Stimulated activated naive B cell treated with anti-CD40 and anti-IgM and Interleukin-4, amounts not matched to agents 10 μg/mL and 1 μg/mL and 100 μg/mL, for 72 hours (primary cell): ENCODE results near the gene SLC1A4.
"Not testable (repeated sequence)": the region's sequence is repeated elsewhere in the genome, so short reads cannot be mapped to it uniquely, and the experiment has no call there.

Experiments
- ATAC-seq, 2 donors: fragments of 150-1000 bp; cut with Tn5 transposase; replicated peaks; 2 replicates each; pipeline ENCODE4 v1.10.0; 2021; ENCODE audit warnings: moderate library complexity in 1 of 2
- DNase-seq: peaks from one replicate; pipeline ENCODE4 v3.0.0; 2021
- H3K27ac Mint-ChIP-seq: one replicate; pipeline ENCODE4 v1.8.0; 2022; ENCODE audit warnings: mild to moderate bottlenecking, mixed read lengths
- H3K27me3 Mint-ChIP-seq, 2 donors: one replicate each; pipeline ENCODE4 v1.8.0; 2022; ENCODE audit warnings: mixed read lengths in 2 of 2
- H3K36me3 Mint-ChIP-seq, 2 donors: one replicate each; pipeline ENCODE4 v1.8.0; 2022; ENCODE audit warnings: mixed read lengths in 2 of 2, mild to moderate bottlenecking in 1 of 2
- H3K4me1 Mint-ChIP-seq, 2 donors: one replicate each; pipeline ENCODE4 v1.8.0; 2022; ENCODE audit warnings: mixed read lengths in 2 of 2, mild to moderate bottlenecking in 1 of 2
- H3K4me3 Mint-ChIP-seq, 2 donors: one replicate each; pipeline ENCODE4 v1.8.0; 2022; ENCODE audit warnings: mild to moderate bottlenecking in 2 of 2, mixed read lengths in 2 of 2, moderate library complexity in 1 of 2
- H3K9me3 Mint-ChIP-seq, 2 donors: one replicate each; pipeline ENCODE4 v1.8.0; 2022; ENCODE audit warnings: mixed read lengths in 2 of 2, mild to moderate bottlenecking in 1 of 2

Gene SLC1A4

DNA sequence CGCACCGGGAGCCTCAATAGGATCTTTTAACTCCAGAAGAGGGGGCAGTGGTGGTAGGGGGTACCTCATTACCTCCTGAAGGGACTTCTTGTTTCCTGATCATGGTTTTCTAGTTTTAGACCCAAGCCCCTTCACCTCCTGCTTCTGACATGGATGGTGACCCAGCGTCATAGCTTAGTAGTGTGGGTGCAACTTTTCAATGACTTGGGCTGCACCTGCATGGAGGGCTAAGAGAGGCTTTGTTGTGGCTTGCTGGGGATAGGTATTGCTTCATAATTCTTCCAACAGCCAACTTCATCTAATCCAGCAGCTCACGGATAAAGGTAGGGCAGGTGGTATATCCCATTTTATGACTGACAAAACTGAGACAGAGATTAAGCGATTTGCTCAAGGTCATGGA lies 3.0 kb downstream of the SLC1A4 start:
- no peaks in the 10 kb centered on the region for H3K9me3 Mint-ChIP-seq
- H3K4me3 Mint-ChIP-seq = peak overlapping the region; percentile 53 to 61
- peak overlapping the region; percentile 5 for H3K27ac Mint-ChIP-seq
- no peaks in the 10 kb centered on the region for H3K27me3 Mint-ChIP-seq
- DNase-seq = no peak
- H3K4me1 Mint-ChIP-seq = peaks cover 36 to 65% of the 10 kb centered on the region in 2 donors
- ATAC-seq = no peak
- H3K36me3 Mint-ChIP-seq = peaks cover 35 to 54% of the 10 kb centered on the region in 2 donors

DNA sequence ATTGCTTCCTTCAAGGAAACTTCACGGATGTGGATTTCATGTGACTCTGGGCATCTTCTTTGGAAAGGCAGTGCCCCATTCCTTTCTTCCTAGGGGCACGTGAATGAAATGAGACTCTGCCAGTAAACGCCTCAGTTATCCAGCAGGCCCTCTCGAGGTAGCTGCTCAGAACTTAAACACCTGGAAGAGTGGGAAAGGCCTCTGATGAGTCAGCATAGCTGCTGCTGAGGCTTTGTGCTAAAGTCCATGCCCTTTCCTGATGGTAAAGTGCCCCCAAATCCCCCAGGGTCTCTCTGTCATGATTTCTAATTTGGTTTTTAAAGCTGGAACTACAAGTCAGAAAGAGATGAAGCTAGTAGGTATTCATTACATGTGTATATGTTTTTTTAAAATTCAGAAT lies 3.8 kb downstream of the SLC1A4 start:
- Mint-ChIP-seq H3K9me3 (no peaks in the 10 kb centered on the region), H3K27me3 (no peaks in the 10 kb centered on the region), H3K4me3 (peak overlapping the region; percentile 32 to 61), H3K36me3 (peaks cover 39 to 58% of the 10 kb centered on the region in 2 donors), H3K27ac (no peak overlapping the region), H3K4me1 (peaks cover 36 to 57% of the 10 kb centered on the region in 2 donors)
- ATAC-seq (no peak), DNase-seq (no peak)

DNA sequence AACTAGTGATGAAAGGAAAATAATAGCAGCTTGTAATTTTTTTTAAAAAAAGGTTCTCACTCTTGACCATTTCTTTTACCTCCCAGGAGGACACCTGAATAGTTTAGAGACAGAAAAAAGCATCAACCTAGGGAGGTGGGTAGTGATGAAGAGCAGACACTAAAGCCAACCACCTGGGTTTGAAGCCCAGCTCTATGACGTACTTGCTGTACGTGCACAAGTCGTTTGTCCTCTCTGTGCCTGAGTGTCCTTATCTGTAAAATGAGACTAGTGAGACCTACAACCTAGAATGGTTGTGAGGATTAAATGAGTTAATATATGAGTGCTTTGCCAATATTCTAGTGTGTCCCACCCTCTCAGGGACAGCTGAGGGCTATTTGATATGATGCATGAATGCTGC lies 5.8 kb downstream of the SLC1A4 start:
- no peak overlapping the region for H3K27ac Mint-ChIP-seq
- no peak for DNase-seq
- H3K9me3 Mint-ChIP-seq = no peaks in the 10 kb centered on the region
- peaks cover 40 to 68% of the 10 kb centered on the region in 2 donors for H3K4me1 Mint-ChIP-seq
- ATAC-seq = no peak
- H3K4me3 Mint-ChIP-seq = no peak overlapping the region
- peaks cover 44 to 66% of the 10 kb centered on the region in 2 donors for H3K36me3 Mint-ChIP-seq
- no peaks in the 10 kb centered on the region for H3K27me3 Mint-ChIP-seq

DNA sequence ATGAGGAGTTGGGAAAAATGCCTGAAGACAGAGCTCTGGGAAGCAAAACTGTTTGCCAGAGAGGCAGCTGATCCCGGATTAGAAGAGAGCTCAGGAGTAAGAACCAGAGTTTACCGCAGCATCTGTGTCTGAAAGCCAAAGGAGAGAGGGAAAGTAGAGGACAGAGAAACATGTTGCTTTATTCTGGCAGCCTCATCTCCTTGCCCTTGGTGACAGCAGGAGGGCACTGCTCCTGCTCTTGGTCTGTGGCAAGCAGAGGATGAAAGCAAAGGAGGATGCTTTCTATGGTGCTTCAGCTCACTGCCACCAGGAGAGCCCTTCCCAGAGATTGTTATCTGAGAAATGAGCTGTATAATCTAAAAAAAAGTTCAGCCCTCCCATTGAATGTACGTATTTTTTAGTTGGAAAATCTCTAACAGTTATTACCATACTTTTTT lies 7.7 kb downstream of the SLC1A4 start:
- Mint-ChIP-seq H3K4me1 (peaks cover 35 to 52% of the 10 kb centered on the region in 2 donors), H3K36me3 (peaks cover 45 to 62% of the 10 kb centered on the region in 2 donors), H3K9me3 (no peaks in the 10 kb centered on the region), H3K27me3 (no peaks in the 10 kb centered on the region), H3K27ac (no peak overlapping the region), H3K4me3 (no peak overlapping the region)
- ATAC-seq = no peak
- DNase-seq = no peak

DNA sequence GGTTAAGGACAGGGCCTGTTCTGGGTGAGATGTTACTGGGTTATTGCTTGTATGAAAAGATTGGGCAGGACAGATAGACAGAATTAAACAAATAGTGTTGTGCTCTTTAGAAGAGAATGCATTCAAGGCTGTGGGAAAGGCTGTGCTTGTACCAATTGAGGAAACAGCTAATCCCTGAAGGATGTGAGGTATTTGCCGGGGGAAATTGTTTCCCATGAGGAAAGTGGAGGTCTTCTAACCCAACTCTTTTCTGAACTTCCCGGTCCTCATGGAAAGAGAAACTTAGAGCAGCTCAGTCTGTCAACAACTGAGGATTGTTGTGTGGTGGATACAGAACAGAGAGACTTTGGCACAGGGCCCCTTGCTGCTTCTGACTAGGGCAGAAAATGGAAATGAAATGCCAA lies 9.5 kb downstream of the SLC1A4 start:
- H3K36me3 Mint-ChIP-seq = peaks cover 33 to 53% of the 10 kb centered on the region in 2 donors
- no peaks in the 10 kb centered on the region for H3K27me3 Mint-ChIP-seq
- no peak overlapping the region for H3K4me3 Mint-ChIP-seq
- no peak overlapping the region for H3K27ac Mint-ChIP-seq
- peaks cover 21 to 34% of the 10 kb centered on the region in 2 donors for H3K4me1 Mint-ChIP-seq
- DNase-seq (no peak), ATAC-seq (no peak)
- no peaks in the 10 kb centered on the region for H3K9me3 Mint-ChIP-seq

DNA sequence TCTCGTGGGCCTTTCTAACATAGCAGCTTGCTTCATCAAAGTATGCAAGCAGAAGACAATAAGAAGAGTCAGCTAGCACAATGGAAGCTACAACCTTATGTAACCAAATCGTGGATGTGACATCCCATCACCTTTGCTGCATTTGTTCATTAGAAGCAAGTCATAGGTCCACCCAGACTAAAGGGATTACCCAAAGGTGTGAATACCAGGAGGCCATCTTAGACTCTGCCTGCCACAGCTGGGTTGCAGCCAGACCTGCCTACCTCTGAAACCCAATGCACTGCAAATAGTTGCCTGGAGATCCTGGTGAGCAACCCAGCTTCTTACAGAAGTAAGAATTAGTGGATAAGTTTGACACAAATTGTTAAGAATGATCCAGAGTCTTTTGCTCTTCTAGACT lies 10.6 kb downstream of the SLC1A4 start:
- no peaks in the 10 kb centered on the region for H3K27me3 Mint-ChIP-seq

DNA sequence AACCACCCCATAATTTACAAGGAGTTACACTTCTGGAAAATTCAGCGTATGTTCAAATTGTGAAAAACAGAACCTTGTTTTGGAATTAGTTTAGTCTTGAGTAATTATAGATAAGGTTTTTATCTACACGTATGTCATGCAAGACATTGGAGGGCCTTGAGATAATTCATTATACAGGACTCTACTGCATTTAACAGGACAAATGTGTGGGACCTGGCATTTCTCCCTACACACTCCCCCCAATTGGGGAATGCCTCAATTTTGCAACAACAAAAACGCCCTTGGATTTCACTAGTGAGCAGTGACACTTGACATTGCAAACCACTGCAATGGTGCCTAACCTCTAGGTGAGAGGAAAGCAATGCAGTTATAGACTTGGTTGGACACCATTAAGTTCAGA lies 11.4 kb downstream of the SLC1A4 start:
- no peaks in the 10 kb centered on the region for H3K27me3 Mint-ChIP-seq
- H3K4me3 Mint-ChIP-seq = no peak overlapping the region
- H3K9me3 Mint-ChIP-seq = no peaks in the 10 kb centered on the region
- peaks cover 31 to 50% of the 10 kb centered on the region in 2 donors for H3K36me3 Mint-ChIP-seq
- peaks cover 18 to 29% of the 10 kb centered on the region in 2 donors for H3K4me1 Mint-ChIP-seq
- DNase-seq (no peak), ATAC-seq (no peak)
- no peak overlapping the region for H3K27ac Mint-ChIP-seq

More for the DNA sequence above, 10.6 kb downstream of the SLC1A4 start:
- Mint-ChIP-seq H3K27ac (no peak overlapping the region), H3K36me3 (peaks cover 28 to 45% of the 10 kb centered on the region in 2 donors), H3K4me1 (peaks cover 18 to 25% of the 10 kb centered on the region in 2 donors), H3K9me3 (no peaks in the 10 kb centered on the region), H3K4me3 (no peak overlapping the region)
- ATAC-seq (no peak), DNase-seq (no peak)

DNA sequence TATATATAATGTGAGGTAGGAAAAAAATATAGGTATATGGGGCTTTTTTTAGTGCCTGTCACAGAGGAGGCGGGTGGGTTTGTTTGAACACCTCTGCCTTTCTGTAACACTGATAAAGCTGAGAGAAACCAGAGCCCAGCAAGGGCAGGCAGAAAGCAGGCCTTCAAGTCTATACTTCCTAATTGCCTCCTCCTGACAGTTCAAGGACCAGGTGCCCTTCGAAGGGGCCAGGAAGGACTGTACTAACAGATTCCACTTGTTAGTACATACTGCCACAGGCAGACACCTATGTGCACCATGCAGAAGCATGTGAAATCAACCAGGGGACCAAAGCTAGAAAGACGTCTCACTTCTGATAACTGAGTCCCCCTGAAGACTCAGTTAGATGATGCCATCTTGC lies 13.8 kb downstream of the SLC1A4 start:
- H3K4me3 Mint-ChIP-seq = no peak overlapping the region
- H3K9me3 Mint-ChIP-seq = no peaks in the 10 kb centered on the region
- H3K27ac Mint-ChIP-seq = no peak overlapping the region
- H3K36me3 Mint-ChIP-seq = peaks cover 38 to 56% of the 10 kb centered on the region in 2 donors
- H3K27me3 Mint-ChIP-seq = no peaks in the 10 kb centered on the region
- no peak for ATAC-seq
- no peak for DNase-seq
- peaks cover 11 to 21% of the 10 kb centered on the region in 2 donors for H3K4me1 Mint-ChIP-seq

DNA sequence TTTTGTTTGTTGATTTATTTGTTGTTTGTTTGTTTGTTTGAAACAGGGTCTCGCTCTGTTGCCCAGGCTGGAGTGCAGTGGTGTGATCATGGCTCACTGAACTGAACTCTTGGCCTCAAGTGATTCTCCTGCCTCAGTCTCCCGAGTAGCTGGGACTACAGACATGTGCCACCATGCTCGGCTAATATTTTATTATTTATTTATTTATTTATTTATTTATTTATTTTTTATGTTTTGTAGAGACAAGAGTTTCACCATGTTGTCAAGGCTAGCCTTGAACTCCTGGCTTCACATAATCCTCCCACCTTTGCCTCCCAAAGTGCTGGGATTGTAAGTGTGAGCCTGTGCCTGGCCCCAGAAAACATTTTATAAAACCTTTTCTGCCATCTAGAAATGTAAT lies 15.0 kb downstream of the SLC1A4 start:
- H3K9me3 Mint-ChIP-seq, H3K4me3 Mint-ChIP-seq, DNase-seq, H3K27me3 Mint-ChIP-seq, H3K27ac Mint-ChIP-seq, ATAC-seq: not testable (repeated sequence)
- H3K36me3 Mint-ChIP-seq = peaks cover 35 to 53% of the 10 kb centered on the region in 2 donors
- peaks cover 8 to 12% of the 10 kb centered on the region in 2 donors for H3K4me1 Mint-ChIP-seq

DNA sequence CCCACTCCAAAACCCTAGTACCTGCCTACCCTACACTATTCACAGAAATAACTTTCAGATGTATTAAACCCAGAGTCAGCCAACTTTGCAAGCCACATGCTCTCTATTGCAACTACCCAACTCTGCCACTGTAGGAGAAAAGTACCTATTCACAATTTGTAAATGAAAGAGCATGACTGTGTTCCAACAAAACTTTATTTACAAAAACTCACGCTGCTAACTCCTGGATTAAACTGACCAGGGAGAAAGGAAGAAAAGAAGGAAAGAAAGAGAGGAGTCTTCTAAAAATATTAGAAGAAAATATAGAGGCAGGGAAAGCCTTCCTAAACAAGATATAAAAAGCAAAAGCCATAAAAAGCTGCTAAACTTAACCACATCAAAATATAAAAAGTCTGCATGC lies 24.6 kb downstream of the SLC1A4 start:
- no peaks in the 10 kb centered on the region for H3K27me3 Mint-ChIP-seq
- H3K4me1 Mint-ChIP-seq = peaks cover 36 to 62% of the 10 kb centered on the region in 2 donors
- ATAC-seq (peak in 1 of 2 donors; percentile 23), DNase-seq (no peak)
- H3K9me3 Mint-ChIP-seq = peaks cover 0 to 2% of the 10 kb centered on the region in 2 donors
- H3K27ac Mint-ChIP-seq = peak overlapping the region; percentile 72
- H3K4me3 Mint-ChIP-seq = peak overlapping the region in 1 of 2 donors; percentile 45
- H3K36me3 Mint-ChIP-seq = peaks cover 60 to 73% of the 10 kb centered on the region in 2 donors

DNA sequence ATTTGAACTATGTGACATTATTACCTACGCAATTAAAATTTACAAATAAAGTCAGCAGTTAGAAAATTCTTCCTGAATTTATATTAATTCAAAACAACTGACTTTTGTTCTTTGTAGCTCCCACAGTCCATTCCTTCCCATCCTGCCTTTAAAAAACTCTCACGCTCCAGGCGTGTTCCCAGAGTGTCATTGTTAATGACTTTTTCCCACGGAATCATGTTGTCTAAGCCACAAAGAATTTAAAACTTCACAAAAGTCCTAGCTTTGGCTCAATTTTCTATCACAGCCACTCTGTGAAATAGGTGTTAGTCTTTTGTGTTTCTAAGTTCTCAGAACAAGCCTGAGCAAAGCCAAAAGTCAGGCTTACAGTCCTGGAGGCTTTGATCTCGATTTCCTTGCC lies 26.5 kb downstream of the SLC1A4 start:
- ATAC-seq = no peak
- DNase-seq = no peak
- Mint-ChIP-seq H3K27me3 (no peaks in the 10 kb centered on the region), H3K27ac (peak overlapping the region; percentile 25), H3K4me1 (peaks cover 45 to 74% of the 10 kb centered on the region in 2 donors), H3K36me3 (peaks cover 68 to 82% of the 10 kb centered on the region in 2 donors), H3K9me3 (peaks cover 0 to 2% of the 10 kb centered on the region in 2 donors), H3K4me3 (no peak overlapping the region)

DNA sequence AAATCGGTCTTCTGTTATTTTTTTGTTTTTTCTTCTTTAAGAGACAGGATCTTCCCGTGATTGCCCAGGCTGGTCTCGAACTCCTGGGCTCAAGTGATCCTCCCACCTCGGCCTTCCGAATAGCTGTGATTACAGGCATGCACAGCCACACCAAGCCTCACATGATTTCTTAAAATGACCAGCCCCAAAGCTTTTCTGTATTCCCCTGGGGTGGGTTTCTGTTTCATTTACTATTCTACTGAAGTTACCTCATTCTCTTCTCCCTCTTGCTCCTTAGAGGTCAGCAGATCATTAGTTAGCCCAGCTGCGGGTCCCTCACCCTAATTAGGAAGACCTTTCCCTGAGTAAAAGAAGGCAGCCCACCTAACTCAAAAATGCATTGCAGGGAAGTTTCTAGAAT lies 27.6 kb downstream of the SLC1A4 start:
- Mint-ChIP-seq H3K27ac (peak overlapping the region; percentile 96), H3K27me3 (no peaks in the 10 kb centered on the region), H3K36me3 (peaks cover 74 to 84% of the 10 kb centered on the region in 2 donors), H3K4me1 (peaks cover 45 to 79% of the 10 kb centered on the region in 2 donors), H3K9me3 (peaks cover 0 to 2% of the 10 kb centered on the region in 2 donors), H3K4me3 (peak overlapping the region; percentile 42 to 77)
- ATAC-seq (peak; percentile 60 to 63), DNase-seq (no peak)

DNA sequence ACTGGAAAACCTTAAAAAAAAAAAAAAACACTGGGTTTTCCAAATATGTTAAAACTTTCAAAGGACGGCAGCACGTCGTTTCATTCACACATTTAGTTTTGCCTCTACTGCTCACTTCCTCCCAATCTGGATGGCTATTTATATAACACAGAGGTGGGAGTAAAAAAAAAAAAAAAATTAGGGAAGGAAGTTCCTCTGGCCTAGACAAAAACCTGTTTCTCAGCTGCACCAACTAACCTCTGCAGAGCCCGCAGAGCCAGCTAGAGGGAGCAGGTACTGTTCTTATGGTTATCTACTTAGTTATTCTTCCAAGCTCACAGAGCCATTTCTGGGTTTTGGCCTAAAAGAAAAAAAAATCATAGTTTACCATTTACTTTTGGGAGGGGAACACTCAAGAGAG lies 28.1 kb downstream of the SLC1A4 start:
- DNase-seq (peak; percentile 42), ATAC-seq (peak; percentile 67 to 70)
- H3K4me1 Mint-ChIP-seq = peaks cover 45 to 84% of the 10 kb centered on the region in 2 donors
- peak overlapping the region; percentile 66 to 77 for H3K4me3 Mint-ChIP-seq
- peaks cover 0 to 2% of the 10 kb centered on the region in 2 donors for H3K9me3 Mint-ChIP-seq
- H3K27ac Mint-ChIP-seq = peak overlapping the region; percentile 96
- H3K27me3 Mint-ChIP-seq = no peaks in the 10 kb centered on the region
- H3K36me3 Mint-ChIP-seq = peaks cover 75 to 86% of the 10 kb centered on the region in 2 donors

DNA sequence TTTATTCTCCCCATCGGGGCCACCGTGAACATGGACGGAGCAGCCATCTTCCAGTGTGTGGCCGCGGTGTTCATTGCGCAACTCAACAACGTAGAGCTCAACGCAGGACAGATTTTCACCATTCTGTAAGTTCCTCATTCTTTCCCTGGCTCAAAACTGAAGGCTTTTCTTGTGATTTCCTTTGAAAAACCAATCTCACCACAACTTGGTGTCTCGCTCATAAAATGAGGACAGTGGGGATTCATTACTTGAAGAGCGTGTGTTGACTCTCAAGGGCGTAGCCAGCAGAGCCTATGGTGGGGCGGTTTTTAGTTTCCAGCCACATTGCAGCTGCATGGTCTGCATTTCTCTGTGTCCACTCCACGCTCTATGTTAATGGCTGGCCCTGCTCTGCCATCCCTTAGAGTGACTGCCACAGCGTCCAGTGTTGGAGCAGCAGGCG lies 29.0 kb downstream of the SLC1A4 start:
- H3K9me3 Mint-ChIP-seq = peaks cover 0 to 2% of the 10 kb centered on the region in 2 donors
- ATAC-seq = peak; percentile 68 to 74

DNA sequence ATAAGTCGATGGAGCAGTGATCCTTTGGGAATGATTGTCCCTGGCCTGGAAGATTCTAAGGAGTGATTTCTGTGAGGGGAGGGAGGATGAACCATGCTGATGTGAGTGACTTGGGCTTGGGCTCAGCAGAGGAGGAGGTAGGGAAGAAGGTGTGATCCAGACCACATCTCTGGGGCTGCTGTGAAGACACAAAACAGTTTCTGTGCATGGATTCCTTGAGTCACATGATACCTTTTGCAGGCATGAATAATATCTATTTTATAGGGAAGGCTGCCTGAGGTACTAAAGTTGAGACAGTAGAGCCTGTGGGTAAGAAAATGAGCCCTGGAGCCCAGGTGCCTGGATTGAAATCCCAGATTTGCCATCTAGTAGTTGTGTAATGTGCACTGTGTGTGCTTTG lies 29.8 kb downstream of the SLC1A4 start:
- no peak for DNase-seq
- Mint-ChIP-seq H3K9me3 (peaks cover 0 to 2% of the 10 kb centered on the region in 2 donors), H3K4me1 (peaks cover 54 to 87% of the 10 kb centered on the region in 2 donors), H3K4me3 (peak overlapping the region; percentile 59 to 77), H3K27ac (peak overlapping the region; percentile 96), H3K27me3 (no peaks in the 10 kb centered on the region), H3K36me3 (peaks cover 79 to 90% of the 10 kb centered on the region in 2 donors)
- no peak for ATAC-seq

More for the DNA sequence above, 29.0 kb downstream of the SLC1A4 start:
- Mint-ChIP-seq H3K27me3 (no peaks in the 10 kb centered on the region), H3K4me3 (peak overlapping the region; percentile 66 to 77), H3K4me1 (peaks cover 49 to 87% of the 10 kb centered on the region in 2 donors), H3K36me3 (peaks cover 77 to 88% of the 10 kb centered on the region in 2 donors), H3K27ac (peak overlapping the region; percentile 96)
- DNase-seq = peak; percentile 32
